HCEC 1CT (cell line): ENCODE measurements around the gene ETFBKMT.

Experiments
- DNase-seq: peaks from one replicate; pipeline ENCODE4 v3.0.0-alpha.2; 2017

The ETFBKMT gene, protein sequence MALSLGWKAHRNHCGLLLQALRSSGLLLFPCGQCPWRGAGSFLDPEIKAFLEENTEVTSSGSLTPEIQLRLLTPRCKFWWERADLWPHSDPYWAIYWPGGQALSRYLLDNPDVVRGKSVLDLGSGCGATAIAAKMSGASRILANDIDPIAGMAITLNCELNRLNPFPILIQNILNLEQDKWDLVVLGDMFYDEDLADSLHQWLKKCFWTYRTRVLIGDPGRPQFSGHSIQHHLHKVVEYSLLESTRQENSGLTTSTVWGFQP

GRCh38 chr12:31659087-31659942, at the start of gene ETFBKMT:
TSS of gene ETFBKMT (plus strand) at chr12:31659688. CDS start at chr12:31661954, 2,266 bp downstream.
- peak; percentile 91 for DNase-seq

GRCh38 chr12:31612819-31613218, 46.7 kb upstream of the ETFBKMT start:
- no peak for DNase-seq

GRCh38 chr12:31618228-31619025, 41.1 kb upstream of the ETFBKMT start:
- no peak for DNase-seq

DNA sequence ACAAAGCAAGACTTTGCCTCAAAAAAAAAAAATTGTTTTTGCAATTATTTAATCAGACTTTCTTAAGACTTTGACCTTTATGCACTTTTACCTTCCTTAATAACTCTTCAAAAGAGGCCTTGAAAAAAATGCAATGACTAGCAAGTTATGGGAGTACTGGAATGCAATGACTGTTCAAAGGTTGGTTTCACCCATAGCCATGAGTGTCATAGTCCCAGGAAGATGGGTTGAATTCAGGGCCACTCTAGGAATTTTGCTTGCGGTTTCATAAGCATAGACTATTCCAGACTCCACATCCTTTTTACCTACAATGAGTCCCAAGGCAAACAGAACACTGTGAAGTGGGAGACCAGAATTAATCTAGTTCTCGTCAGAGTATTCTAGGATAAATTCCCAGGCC, 39.2 kb upstream of the ETFBKMT start:
- peak; percentile 1 for DNase-seq

GRCh38 chr12:31622038-31622437, 37.5 kb upstream of the ETFBKMT start:
- no peak for DNase-seq

DNA sequence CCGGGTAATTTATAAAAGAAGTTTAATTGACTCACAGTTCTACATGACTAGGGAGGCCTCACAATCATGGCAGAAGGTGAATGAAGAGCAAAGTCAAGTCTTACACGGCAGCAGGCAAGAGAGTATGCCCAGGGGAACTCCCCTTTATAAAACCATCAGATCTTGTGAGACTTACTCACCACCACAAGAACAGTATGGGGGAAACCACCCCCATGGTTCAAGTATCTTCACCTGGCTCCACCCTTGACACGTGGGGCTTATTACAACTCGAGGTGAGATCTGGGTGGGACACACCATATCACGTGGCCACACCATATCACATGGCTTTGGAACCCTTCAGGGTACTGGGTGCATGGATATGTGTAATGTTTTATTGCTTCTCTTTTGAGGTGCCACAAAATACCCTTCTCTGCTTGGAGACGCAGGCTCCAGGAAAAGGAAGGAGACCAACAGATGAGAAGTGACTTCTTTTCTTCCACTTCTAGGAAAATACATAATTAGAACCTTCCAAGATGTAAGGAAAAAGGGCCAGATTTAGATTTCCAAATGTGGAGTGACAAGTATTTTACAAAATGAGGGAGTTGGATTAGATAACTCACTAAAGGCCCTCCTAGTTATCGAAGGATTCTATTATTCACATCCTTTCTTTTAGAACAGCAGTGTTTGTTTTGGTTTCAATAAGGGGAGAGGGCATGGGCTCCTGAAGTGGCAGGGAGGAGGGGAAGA, 33.1 kb upstream of the ETFBKMT start:
- DNase-seq = no peak

GRCh38 chr12:31627456-31628054, 31.9 kb upstream of the ETFBKMT start:
- DNase-seq = no peak

GRCh38 chr12:31629756-31630732, 29.4 kb upstream of the ETFBKMT start:
- DNase-seq = no peak

GRCh38 chr12:31631023-31631724, 28.3 kb upstream of the ETFBKMT start:
- DNase-seq = no peak

- DNase-seq = no peak
Observed at GRCh38 chr12:31631809-31632208, 27.7 kb upstream of the ETFBKMT start.

- DNase-seq = no peak
Observed at GRCh38 chr12:31633464-31633863, 26.0 kb upstream of the ETFBKMT start.

GRCh38 chr12:31634620-31635019, 24.9 kb upstream of the ETFBKMT start:
- DNase-seq = no peak

- DNase-seq = no peak
Observed at GRCh38 chr12:31641509-31642090, 17.9 kb upstream of the ETFBKMT start.

GRCh38 chr12:31644536-31644935, 15.0 kb upstream of the ETFBKMT start:
- DNase-seq = no peak

DNA sequence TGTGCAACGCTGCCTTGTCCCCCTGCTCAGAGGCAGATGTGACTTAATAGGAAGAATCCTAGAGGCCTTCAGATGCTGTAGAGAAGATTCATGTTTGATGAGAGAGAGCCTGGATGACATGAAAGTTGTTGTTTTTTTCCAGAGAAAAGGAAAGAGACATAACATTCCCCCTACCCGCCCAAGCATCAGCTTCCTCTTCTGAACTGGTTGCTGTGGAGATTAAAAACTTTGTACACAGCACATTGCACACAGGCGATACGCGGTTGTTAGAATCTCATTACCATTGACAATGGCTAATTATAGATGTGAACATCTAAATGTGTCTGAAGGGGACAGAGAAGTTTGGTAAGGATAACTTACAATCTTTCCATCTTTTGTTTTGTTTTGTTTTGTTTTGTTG, 13.6 kb upstream of the ETFBKMT start:
- DNase-seq = no peak

GRCh38 chr12:31647086-31647491, 12.4 kb upstream of the ETFBKMT start:
- DNase-seq = no peak

DNA sequence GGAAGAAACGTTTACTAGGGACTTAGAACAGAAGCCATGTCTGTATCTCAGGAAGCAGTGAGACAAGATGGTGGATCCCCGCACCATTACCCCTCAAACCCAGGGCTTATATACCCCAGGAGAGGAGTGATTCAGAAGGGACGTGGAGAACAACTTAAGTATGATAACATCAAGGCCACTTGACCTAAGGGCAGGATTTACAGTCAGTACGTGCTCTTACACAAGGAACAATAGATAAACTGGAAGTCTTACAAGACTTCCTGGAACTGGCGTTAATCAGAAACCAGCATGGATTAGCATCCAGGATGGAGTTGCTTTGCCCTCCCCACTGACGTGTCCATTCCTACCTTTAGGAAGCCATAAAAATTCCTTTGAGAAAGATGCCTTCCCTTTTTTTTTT, 8.6 kb upstream of the ETFBKMT start:
- no peak for DNase-seq

DNA sequence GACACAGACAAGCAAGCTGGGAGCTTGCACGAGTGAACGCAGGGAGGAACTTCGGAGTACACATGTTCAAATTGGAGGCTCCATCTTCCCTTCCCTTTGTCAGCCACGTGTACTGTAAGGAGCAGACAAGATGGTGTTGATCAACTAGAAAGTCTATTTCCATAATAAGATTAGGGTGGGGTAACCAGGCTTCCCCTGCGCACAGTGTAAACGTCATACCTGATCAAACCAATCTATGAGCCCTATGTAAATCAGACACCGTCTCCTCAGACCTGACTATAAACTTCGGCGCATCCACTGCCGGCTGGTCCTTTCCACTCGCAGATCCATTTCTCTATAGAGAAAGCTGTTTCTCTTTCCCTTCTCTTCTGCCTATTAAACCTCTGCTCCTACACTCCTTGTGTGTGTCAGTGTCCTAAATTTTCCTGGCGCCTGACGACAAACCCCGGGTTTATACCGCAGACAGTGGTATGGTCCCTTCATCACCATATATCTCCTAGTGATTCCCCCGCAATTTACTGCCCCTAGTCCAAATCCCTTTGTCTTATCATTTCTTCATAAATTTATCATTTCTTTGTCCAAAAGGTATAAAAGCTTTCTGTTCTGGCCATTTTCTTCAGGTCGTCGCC, 7.5 kb upstream of the ETFBKMT start:
- peak; percentile 34 for DNase-seq

DNA sequence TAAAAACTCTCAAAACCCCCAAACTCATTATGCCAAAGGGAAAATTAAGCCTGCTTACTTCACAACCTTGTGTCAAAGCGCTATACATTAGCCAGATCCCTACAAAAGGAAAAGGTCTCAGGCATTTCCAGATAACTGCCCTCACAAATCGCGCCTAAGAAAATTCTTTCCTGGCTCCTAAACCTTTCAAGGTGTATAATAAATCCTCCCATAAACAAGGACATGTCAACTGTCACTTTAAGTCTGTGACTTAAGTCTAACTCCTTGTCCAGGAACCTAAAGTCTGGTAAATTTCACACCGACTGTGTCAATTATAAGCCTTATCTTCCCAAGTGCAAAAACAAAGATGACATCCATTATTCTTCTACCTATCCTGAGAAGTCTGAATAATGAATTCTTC, 4.3 kb upstream of the ETFBKMT start:
- DNase-seq = no peak

GRCh38 chr12:31655792-31656191, 3.7 kb upstream of the ETFBKMT start:
- no peak for DNase-seq
